ENCODE data around the gene DUOXA2. TPM values are rescaled to one million over a fixed set of nuclear protein-coding genes. Genes with fewer than 3 reads are reported as not detected.

DUOXA2 gene
- polyA plus RNA-seq, 2 of the 4 experiments (the other 2 are of a cell fraction), result not detected

DNA sequence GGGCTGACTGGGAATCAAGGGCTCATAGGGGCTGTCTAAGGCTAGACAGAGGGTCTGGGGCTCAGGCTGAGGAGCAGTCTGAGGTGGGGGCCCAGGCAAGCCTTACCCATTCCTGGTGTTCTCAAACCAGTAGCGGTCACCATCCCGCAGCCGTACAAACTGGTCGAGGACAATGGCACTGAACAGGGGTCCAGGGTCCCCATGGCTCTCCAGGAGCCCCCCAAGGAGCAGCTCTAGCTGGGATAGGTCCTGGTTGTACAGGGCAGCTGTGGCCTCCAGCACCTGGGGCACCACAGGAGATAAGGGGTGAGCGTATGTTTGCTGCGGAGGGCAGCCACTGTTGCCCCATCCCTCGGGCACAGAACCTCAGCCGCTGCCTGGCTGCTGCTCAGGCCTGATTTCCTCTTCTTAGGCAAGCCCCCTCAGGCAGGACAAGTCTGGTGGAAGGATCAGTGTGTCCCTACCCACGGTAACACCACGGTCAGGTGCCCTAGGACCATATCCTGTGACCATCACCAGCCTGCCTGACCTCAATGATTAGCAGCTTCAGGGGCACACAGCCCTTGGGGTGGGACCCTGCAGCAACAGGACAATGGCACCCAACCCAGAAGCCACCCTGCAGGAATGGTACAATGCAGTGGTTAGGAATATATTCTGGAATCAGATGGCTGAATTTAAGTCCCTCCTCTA is 6.0 kb upstream of the DUOXA2 start:
- no peak for FAIRE-seq
- 80% methylated on average over 1 of the region's 10 CpGs for WGBS (ENCODE audit: missing lambda C conversion rate)
- ATAC-seq, result no peak

DNA sequence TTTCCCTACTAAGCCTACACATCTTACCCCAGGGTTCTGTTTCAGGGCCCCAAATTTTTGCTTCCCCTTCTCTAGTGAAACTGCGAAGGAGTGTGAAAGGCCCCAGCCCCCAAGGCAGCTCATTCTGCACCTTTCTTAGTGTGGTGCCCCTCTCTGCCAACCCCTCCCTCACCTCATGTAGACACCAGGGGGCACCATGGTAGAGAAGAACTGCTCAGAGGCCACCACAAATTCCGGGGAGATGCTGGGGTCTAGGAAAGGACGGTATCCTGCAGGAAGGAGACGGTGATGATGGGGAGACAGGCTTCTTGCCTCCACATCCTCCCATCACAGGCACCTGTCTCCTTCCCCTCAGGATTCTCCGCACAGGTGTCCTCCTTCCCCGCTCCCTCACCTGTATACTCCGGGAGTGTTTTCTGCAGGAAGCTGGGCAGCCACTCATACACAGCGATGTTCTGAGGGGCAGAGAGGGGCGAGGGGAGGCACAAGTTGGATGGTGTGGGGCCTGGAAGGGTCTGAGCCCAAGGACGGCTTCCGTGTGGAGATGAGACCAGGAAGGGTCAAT is 3.8 kb upstream of the DUOXA2 start:
- ATAC-seq (no peak), DNase-seq (ENCODE audit: low read depth in 1 of 2, low spot score in 1 of 2) (no peak), FAIRE-seq (no peak)
- no peak overlapping the region for H3K4me2 ChIP-seq
- TF ChIP-seq TFCP2L1 (CRISPR knock-in tag; IDR thresholded peaks at IDR 0.05) (no peak), MAFK (IDR thresholded peaks at IDR 0.05; ENCODE audit: partially characterized antibody) (no peak), CHD2 (IDR thresholded peaks at IDR 0.05; ENCODE audit: low read length, partially characterized antibody) (no peak), GATA3 (IDR thresholded peaks at IDR 0.05; ENCODE audit: borderline replicate concordance) (no peak), HOXB13 (CRISPR knock-in tag; IDR thresholded peaks at IDR 0.05; ENCODE audit: low read depth) (no peak), HDAC2 (IDR thresholded peaks at IDR 0.05) (no peak), CEBPB (IDR thresholded peaks at IDR 0.05) (no peak)
- TF ChIP-seq, protein P1, sequence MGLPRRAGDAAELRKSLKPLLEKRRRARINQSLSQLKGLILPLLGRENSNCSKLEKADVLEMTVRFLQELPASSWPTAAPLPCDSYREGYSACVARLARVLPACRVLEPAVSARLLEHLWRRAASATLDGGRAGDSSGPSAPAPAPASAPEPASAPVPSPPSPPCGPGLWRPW (IDR thresholded peaks at IDR 0.05), result no peak
- ChIA-PET POLR2A (no interaction called here), CTCF (interaction anchor here (0.9 to 1.4 kb wide), 2 partner anchors 8 to 10 kb away, joined by 3 to 13 read pairs; no protein-coding TSS in a partner anchor)
- 63% methylated on average over 10 of the region's 11 CpGs for WGBS (ENCODE audit: missing lambda C conversion rate)
- no peaks in the 10 kb centered on the region for H3K4me1 ChIP-seq
- H3K27ac ChIP-seq, result no peak overlapping the region
- no peak overlapping the region for H3K4me3 ChIP-seq
- no peaks in the 10 kb centered on the region for H3K9me3 ChIP-seq

More for the DNA sequence above, 6.0 kb upstream of the DUOXA2 start:
- ChIA-PET CTCF (interaction anchor here (1.1 kb wide), 1 partner anchor 10 kb away, joined by 3 read pairs; no protein-coding TSS in a partner anchor), POLR2A (no interaction called here)
- no peaks in the 10 kb centered on the region for H3K4me1 ChIP-seq
- H3K27ac ChIP-seq, result no peak overlapping the region
- H3K4me2 ChIP-seq, result no peak overlapping the region
- TF ChIP-seq, protein P2, sequence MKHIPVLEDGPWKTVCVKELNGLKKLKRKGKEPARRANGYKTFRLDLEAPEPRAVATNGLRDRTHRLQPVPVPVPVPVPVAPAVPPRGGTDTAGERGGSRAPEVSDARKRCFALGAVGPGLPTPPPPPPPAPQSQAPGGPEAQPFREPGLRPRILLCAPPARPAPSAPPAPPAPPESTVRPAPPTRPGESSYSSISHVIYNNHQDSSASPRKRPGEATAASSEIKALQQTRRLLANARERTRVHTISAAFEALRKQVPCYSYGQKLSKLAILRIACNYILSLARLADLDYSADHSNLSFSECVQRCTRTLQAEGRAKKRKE (CRISPR knock-in tag; IDR thresholded peaks at IDR 0.05; ENCODE audit: low read depth), result no peak
- TF ChIP-seq KDM5A (IDR thresholded peaks at IDR 0.05) (no peak), CHD4 (IDR thresholded peaks at IDR 0.05; ENCODE audit: borderline replicate concordance) (no peak), HOXA7 (CRISPR knock-in tag; IDR thresholded peaks at IDR 0.05) (no peak), EP300 (IDR thresholded peaks at IDR 0.05) (no peak), CEBPB (IDR thresholded peaks at IDR 0.05) (no peak), POLR2AphosphoS2 (conservative IDR thresholded peaks at IDR 0.05; ENCODE audit: low read length) (no peak)
- TF ChIP-seq, protein P3, sequence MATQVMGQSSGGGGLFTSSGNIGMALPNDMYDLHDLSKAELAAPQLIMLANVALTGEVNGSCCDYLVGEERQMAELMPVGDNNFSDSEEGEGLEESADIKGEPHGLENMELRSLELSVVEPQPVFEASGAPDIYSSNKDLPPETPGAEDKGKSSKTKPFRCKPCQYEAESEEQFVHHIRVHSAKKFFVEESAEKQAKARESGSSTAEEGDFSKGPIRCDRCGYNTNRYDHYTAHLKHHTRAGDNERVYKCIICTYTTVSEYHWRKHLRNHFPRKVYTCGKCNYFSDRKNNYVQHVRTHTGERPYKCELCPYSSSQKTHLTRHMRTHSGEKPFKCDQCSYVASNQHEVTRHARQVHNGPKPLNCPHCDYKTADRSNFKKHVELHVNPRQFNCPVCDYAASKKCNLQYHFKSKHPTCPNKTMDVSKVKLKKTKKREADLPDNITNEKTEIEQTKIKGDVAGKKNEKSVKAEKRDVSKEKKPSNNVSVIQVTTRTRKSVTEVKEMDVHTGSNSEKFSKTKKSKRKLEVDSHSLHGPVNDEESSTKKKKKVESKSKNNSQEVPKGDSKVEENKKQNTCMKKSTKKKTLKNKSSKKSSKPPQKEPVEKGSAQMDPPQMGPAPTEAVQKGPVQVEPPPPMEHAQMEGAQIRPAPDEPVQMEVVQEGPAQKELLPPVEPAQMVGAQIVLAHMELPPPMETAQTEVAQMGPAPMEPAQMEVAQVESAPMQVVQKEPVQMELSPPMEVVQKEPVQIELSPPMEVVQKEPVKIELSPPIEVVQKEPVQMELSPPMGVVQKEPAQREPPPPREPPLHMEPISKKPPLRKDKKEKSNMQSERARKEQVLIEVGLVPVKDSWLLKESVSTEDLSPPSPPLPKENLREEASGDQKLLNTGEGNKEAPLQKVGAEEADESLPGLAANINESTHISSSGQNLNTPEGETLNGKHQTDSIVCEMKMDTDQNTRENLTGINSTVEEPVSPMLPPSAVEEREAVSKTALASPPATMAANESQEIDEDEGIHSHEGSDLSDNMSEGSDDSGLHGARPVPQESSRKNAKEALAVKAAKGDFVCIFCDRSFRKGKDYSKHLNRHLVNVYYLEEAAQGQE (IDR thresholded peaks at IDR 0.05), result no peak
- no peak overlapping the region for H3K4me3 ChIP-seq
- no peaks in the 10 kb centered on the region for H3K9me3 ChIP-seq
- no peak for DNase-seq (ENCODE audit: low read depth in 1 of 2, low spot score in 1 of 2)

DNA sequence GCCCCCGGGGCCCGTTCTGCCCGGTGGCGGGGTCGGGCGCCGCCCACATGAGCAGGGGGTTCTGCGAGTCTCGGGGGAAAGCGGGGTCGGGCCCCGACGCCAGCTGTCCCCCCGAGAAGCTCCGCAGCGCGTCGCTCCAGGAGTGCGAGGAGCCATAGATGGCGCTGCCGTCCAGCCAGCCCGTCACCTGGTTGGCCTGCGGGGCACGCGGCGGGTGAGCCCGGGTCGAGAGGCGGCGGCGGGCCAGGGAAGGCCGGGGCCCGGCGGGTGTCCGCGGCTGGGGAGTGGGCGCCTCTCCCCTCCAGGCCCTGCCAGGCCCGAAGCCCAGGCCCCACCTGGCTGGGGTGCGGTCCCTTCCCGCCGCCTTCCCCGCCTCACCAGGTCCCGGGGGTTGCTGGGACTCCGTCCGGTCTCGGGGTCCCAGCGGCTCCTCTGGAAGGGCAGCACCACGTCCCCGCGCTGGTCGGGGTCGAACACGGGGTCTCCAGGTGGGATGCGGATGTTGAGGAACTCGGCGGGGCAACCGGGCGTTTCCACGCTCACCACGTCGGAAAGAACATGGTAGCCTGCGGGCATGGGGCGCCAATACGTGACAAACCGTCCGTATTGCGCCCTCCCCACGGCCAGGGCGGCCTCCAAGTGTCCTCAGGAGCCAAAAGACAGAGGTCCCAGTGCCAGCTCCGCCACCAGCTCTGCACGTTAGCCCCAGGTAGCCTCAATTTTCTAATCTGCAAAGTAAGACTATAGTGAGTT is 2.6 kb upstream of the DUOXA2 start:
- FAIRE-seq, result no peak
- no peak for DNase-seq (ENCODE audit: low read depth in 1 of 2, low spot score in 1 of 2)
- H3K9me3 ChIP-seq, result no peaks in the 10 kb centered on the region
- H3K27ac ChIP-seq, result no peak overlapping the region
- H3K4me3 ChIP-seq, result no peak overlapping the region
- no peaks in the 10 kb centered on the region for H3K4me1 ChIP-seq
- ATAC-seq, result no peak
- WGBS (ENCODE audit: missing lambda C conversion rate), result 73% methylated on average over 4 of the region's 71 CpGs
- ChIA-PET POLR2A (no interaction called here), CTCF (no interaction called here)
- no peak overlapping the region for H3K4me2 ChIP-seq
- no peak for TF ChIP-seq NFE2L2 (conservative IDR thresholded peaks at IDR 0.05; ENCODE audit: low read length)
- no peak for TF ChIP-seq JUN (IDR thresholded peaks at IDR 0.05)
- no peak for TF ChIP-seq CBX2 (IDR thresholded peaks at IDR 0.05; ENCODE audit: borderline replicate concordance, low read depth)
- TF ChIP-seq EP300 (IDR thresholded peaks at IDR 0.05), result no peak
- TF ChIP-seq TP53 (CRISPR knock-in tag; IDR thresholded peaks at IDR 0.05), result no peak
- no peak for TF ChIP-seq CHD4 (IDR thresholded peaks at IDR 0.05; ENCODE audit: borderline replicate concordance)
- TF ChIP-seq POLR2A (IDR thresholded peaks at IDR 0.05; ENCODE audit: low read length), result no peak
- TF ChIP-seq FOSB (CRISPR knock-in tag; IDR thresholded peaks at IDR 0.05), result no peak
- no peak for TF ChIP-seq FOSL2 (IDR thresholded peaks at IDR 0.05)
- TF ChIP-seq FOSL2 (CRISPR knock-in tag; IDR thresholded peaks at IDR 0.05), result no peak
- no peak for TF ChIP-seq NPAS2 (CRISPR knock-in tag; IDR thresholded peaks at IDR 0.05; ENCODE audit: borderline replicate concordance)
- TF ChIP-seq KDM5A (IDR thresholded peaks at IDR 0.05), result no peak
- TF ChIP-seq SREBF2 (IDR thresholded peaks at IDR 0.05), result no peak
- no peak for TF ChIP-seq PHF8 (IDR thresholded peaks at IDR 0.05; ENCODE audit: borderline replicate concordance, low read depth)
- TF ChIP-seq CBX8 (IDR thresholded peaks at IDR 0.05), result no peak
- TF ChIP-seq RNF2 (IDR thresholded peaks at IDR 0.05; ENCODE audit: borderline replicate concordance, low read depth), result no peak
- TF ChIP-seq ZNF302 (CRISPR knock-in tag; IDR thresholded peaks at IDR 0.05), result no peak
- TF ChIP-seq RARB (CRISPR knock-in tag; IDR thresholded peaks at IDR 0.05), result no peak
